NT2/D1 (cell line): ENCODE measurements around the gene DNTTIP2.

Experiments used
- YY1 ChIP-seq: IDR thresholded peaks from 2 replicates; pipeline ENCODE4 v1.6.1; 2011; ENCODE audit not compliant: insufficient read length, insufficient read depth
- ZNF274 ChIP-seq: IDR thresholded peaks from 2 replicates; pipeline ENCODE4 v1.6.1; 2011; ENCODE audit warnings: mild to moderate bottlenecking, low read depth, low read length

DNA sequence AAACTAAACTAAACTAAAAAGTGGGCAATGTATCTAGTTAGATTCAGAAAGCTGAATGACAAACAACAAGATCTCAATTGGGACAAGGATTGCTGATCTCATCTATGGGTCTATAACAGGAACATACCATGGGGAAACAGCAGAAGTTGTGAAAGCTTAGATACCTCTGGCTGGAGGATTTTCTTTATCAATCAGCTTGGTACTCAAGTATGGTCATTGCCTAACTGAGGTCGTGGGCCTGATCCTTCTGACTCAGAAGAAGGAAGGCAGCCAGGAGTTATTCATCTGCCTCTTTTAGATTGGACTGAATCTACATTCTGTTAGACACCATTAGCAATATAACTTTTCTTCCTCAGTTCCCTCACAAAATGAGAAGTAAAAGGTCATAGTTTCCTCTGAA lies 39.7 kb downstream of the DNTTIP2 start:
- no peak for TF ChIP-seq ZNF274
- TF ChIP-seq YY1, result no peak
